Sciatic nerve (tissue), 2 donors: ENCODE data around the gene TH. TPM values are rescaled to one million over a fixed set of nuclear protein-coding genes. Genes with fewer than 3 reads are reported as not detected.

ENCODE experiments used
- ATAC-seq: fragments of 200-7000 bp; cut with Tn5 transposase; one replicate; pipeline ENCODE4 v1.9.1; 2020; ENCODE audit warnings: mild to moderate bottlenecking, moderate library complexity
- DNase-seq: peaks from one replicate; pipeline ENCODE4 v3.0.0-alpha.2; 2020; ENCODE audit warnings: low spot score
- intact Hi-C: fragments of 100-400 bp; cut with DNase I; formaldehyde crosslinking; loops from one replicate; pipeline ENCODE4 v1.14.2; 2022
- total RNA-seq: library from RNA; stranded (reverse); fragmentation: NEBNext Ultra II Directional; extraction: Animal tissue kit (Norgen Biotek cat#: 25700); gene quantifications from one replicate; pipeline ENCODE4 v1.2.1, GENCODE V29; 2021
- donor health status: DM: no; HTN: no; CAD: no.
- donor health status: DM: no; HTN: no; CAD: no.

Gene TH
- total RNA-seq, 1 donor from 2014 or later = 0.36 TPM

- DNase-seq = no peak
- ATAC-seq = no peak
- intact Hi-C loops = no loop called here
These were observed 33.6 kb downstream of the TH start for GRCh38 chr11:2138068-2138430.

DNA sequence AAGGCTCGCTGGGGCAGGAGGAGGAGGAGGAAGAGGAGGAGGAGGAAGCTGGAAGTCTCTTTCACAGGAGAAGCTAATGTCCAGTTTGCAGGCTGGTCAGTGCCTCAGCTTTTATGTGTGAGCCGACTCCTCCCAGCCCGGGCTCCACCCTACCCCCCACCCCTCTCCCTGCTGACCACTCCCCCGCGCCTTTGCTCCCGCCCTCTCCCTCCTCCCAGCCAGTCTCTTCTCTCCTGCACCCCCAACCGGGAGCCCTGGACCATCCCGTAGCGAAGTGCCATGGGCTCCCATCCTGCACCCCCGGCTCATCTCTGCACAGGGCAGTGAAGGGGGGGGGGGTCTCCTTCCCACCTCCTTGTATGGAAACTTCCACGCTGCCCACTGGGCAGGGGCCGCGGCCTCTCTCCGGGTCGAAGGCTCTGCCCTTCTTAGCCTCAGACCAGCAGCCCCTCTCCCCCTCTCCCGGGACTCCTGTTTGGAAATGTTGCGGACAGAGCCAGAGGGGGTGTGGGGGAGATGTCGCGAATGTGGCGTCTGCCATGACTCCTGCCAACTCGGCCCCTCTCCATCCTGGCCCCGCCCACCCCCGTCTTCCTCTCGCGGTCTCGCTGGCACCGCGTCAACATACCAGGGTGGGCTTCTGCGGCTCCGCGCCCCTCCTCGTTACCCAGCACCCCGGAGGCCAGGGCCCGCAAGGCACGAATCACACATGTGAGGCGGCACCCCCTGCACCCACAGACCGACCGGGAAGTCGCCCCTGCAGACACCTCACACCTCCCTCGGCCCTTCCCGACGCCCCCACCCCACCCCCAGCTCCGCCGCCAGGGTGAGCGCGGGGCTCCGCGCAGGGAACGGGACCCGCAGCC is 34.2 kb downstream of the TH start:
- ATAC-seq (peak; percentile 89), DNase-seq (peak; percentile 83)
- intact Hi-C loops = no loop called here

GRCh38 chr11:2136952-2137201 is 34.7 kb downstream of the TH start:
- ATAC-seq (no peak), DNase-seq (no peak)
- intact Hi-C loops = no loop called here

DNA sequence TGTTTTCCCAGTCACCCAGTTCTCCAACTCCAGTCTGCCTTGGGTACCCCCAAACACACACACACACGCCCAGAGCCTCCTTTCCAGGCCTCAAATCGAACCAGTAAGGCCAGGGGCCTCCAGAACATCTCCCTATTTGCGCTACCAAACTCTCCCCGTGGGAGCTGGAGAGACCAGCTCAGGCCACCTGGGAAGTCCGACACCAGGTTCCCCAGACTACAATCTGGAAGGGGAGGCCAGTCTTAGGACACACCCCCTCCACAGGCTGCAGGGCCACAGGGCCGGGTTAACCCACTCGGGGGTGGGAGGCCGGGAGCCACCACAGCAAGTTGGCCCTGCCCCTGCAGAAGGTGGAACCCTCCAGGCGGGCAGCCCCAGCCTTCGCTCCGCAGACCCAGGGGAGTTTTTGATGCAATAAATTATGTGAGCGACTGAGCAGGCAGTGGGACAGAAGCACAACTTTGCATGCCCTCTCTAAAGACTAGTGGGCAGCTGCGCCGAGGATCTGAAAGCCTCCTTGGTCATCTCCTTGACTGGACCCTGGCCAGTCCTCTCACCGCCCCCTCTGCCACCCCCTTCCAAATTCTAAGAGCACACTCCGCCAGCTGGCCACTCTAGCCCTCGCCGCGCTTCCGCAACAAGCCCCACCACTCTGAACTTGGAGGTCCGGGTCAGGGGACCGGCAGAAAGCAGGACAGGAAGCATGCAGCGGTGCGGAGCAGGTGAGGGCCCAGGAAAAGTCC is 35.2 kb downstream of the TH start:
- intact Hi-C loops = no loop called here
- DNase-seq (no peak), ATAC-seq (no peak)

GRCh38 chr11:2135648-2136201 is 35.9 kb downstream of the TH start:
- ATAC-seq (no peak), DNase-seq (no peak)
- intact Hi-C loops = no loop called here

DNA sequence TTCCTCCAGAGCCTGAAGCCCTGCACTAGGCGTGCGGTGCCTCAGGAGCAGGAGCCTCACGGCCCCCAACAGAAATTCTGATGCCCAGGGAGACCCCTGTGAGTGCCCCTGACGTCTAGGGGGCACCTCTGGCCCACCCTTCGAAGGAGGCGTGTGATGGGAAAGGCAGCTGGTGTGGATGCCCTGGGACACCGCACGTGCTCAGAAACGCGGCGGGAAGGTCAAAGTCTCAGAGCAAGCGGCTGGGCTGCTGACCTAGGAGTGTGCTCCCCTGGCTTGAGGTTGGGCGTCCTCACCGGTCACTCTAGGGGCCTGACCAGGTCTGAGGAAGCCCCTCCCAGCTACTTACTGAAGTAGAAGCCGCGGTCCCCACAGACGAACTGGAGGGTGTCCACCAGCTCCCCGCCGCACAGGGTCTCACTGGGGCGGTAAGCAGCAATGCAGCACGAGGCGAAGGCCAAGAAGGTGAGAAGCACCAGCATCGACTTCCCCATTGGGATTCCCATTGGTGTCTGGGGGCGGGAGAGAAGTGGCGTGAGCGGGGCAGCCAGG is 36.5 kb downstream of the TH start:
- ATAC-seq = no peak
- DNase-seq = no peak
- intact Hi-C loops = no loop called here

DNA sequence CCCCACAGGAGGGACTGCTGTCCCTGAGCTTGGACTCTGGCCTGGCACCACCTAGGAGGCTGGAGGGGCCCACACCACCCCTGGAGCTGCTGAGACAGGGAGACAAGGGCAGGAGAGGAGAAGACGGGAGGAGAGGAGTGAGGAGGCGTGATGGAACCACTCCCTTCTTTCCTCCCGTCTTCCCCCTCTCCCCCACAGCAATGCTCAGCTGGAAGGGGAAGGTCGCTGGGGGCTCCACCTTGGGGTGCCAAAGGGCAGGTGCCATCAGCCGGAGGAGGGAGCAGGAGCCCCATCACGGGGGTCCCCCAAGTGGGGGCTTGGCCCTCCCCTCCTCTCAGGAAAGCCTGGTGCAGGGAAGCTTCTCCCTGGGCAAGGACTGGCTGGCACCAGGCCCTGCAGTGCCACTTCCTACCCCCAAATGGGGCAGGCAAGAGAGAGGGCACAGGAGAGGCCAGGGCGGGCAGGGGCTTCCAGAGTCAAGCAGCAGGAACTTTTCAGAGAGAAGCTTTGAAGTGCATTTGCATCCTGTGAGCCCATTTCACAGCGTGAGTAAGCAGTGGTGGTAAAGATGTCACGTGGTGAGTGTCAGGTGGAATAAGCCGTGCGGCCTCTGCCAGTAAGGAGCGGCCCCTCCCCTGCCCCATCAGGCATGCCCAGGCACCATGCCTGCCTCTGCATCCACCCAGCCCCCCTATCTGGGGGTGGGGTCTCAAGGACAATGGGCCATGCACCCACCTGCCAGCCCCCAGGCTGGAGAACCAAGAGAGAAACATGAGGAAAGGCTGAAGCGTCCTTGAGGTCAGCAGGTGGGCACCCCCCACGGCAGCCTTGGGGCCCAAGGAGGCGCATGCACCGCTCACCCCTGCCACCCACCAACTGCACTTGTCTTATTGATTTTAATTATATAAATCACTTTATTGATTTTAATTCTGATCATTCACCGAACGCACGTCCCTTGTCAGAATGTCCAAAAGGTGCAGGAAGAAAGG is 37.3 kb downstream of the TH start:
- intact Hi-C loops = no loop called here

DNA sequence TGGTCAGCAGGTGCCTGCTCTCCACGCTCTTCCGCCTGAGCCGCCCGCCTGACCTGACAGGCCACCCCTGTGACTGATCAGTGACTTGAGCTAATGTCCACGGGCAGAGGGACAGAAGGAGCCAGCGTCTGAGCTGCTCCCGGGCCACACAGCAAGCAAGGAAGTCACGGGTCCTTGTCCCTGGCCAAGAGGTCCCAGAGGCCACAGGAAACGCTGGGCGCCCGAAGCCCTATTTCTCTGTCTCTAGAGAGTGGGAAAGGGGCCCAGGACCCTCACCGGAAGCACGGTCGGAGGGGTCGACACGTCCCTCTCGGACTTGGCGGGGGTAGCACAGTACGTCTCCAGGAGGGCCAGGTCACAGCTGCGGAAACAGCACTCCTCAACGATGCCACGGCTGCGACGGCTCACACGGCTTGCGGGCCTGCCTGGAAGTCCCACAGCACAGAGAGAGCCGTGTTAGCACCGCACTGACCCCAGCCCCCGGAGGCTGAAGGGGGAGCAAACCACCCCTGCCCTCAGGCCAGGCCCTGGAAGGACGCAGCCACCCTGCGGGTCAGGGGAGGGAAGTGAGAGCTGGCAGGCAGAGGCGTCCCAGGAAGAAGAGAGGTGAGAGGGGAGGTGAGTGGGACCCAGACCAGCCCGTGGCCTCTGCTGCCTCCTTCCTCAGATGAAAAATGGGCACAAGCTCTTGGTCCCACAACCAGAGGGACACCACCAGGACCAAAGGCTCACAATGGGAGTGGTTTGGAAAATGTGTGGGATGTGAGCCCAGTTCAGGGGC is 38.2 kb downstream of the TH start:
- intact Hi-C loops = no loop called here
- DNase-seq (no peak), ATAC-seq (no peak)

More for the DNA sequence above, 37.3 kb downstream of the TH start:
- ATAC-seq (no peak), DNase-seq (no peak)

DNA sequence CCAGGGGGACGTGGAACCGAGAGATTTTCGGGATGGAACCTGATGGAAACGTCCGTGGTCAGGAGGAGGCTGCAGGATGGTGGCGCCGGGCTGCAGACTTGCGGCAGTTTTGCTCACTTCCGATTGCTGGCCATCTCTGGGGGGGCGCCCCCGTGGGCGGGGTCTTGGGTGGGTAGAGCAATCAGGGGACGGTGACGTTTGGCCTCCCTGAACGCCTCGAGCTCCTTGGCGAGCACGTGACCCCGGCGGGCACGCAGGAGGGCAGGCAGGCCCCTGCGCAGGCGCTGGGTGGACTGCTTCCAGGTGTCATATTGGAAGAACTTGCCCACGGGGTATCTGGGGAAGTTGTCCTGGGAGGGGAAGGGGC is 38.8 kb downstream of the TH start:
- DNase-seq (no peak), ATAC-seq (no peak)
- intact Hi-C loops = no loop called here

GRCh38 chr11:2132246-2132645 is 39.4 kb downstream of the TH start:
- DNase-seq = no peak
- no peak for ATAC-seq
- intact Hi-C loops = no loop called here

DNA sequence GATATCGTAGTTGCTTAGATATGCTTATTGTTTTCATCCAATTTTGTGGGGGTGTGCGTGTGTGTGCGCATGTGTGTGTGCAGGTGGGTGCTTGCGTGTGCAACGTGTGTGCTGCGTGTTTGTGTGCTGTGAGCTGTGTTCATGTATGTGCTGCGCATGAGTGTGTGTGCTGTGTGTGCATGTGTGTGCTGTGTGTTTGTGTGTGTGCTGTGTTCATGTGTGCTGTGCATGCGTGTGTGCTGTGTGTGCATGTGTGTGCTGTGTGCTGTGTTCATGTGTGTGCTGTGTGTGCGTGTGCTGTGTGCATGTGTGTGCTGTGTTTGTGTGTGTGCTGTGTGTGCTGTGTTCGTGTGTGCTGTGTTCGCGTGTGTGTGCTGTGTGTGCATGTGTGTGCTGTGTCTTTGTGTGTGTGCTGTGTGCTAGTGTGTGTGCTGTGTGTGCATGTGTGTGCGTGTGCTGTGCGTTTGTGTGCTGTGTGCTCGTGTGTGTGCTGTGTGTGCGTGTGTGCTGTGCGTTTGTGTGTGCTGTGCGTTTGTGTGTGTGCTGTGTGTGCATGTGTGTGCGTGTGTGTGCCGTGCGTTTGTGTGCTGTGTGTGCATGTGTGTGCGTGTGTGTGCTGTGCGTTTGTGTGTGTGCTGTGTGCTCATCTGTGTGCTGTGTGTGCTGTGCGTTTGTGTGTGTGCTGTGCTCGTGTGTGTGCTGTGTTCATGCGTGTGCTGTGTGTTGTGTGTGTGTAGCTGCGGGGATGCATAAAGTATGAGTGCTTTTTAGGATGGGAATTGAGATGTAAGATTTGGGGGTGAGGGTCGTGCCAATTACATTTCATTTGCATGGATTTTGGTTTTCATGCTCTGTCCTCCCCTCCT is 40.0 kb downstream of the TH start:
- DNase-seq (no peak), ATAC-seq (no peak)
- intact Hi-C loops = no loop called here

DNA sequence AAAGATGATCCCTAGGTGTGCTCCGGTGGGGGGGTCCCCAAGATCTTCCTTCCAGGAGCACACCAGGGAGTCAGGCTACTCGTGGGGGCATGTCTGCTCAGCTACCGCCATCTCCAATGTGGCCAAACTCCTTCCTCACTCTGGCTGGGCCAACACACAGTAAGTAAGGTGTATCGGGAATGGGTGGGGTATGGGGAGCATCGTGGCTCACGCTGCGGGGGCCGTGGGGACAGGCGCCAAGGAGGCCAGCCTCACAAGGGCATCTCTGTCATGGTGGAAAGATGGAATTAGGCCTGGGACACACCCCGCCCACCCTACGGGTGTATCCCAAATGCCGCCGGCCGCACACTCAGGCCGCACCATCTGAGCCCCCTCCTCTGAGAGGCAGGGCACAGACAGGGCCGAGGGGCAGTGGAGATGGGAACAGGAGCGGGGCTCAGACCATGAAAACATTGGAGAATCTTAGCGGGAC is 40.7 kb downstream of the TH start:
- no peak for DNase-seq
- ATAC-seq = no peak
- intact Hi-C loops = no loop called here

DNA sequence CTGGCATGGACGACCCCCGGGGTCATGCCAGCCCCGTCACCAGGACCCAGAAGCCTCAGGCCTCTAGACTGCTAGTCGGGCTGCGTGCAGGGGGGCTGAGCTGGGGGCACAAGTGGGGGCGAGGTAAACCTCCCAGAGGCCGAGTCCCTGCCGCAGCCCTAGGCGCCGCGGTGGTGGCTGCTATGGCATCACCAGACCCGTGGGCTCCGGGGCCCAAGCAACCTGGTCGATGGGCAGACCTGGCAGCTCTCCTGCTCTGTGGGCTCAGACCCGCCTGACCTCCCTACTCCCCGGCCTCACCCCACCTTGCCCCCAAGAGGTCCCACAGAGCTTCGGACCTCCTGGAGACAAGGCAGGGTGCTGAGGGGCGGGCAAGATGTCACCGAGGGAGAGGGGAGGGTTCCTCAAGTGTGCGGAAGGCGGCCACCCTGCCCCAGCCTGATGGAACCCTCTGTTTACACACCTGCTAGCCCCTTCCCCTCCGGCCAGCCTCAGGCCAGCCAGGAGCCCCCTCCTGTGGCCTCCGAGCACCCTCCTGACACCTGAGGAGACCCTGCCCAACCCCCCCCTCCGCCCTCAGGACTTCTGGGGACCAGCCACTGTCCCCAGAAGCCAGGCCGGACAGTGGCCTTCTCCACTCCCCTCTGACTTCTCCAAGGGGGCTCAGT is 41.8 kb downstream of the TH start:
- no peak for DNase-seq
- intact Hi-C loops = no loop called here
- no peak for ATAC-seq

- ATAC-seq = no peak
- DNase-seq = no peak
- intact Hi-C loops = no loop called here
These were observed 42.3 kb downstream of the TH start for GRCh38 chr11:2129308-2129698.

DNA sequence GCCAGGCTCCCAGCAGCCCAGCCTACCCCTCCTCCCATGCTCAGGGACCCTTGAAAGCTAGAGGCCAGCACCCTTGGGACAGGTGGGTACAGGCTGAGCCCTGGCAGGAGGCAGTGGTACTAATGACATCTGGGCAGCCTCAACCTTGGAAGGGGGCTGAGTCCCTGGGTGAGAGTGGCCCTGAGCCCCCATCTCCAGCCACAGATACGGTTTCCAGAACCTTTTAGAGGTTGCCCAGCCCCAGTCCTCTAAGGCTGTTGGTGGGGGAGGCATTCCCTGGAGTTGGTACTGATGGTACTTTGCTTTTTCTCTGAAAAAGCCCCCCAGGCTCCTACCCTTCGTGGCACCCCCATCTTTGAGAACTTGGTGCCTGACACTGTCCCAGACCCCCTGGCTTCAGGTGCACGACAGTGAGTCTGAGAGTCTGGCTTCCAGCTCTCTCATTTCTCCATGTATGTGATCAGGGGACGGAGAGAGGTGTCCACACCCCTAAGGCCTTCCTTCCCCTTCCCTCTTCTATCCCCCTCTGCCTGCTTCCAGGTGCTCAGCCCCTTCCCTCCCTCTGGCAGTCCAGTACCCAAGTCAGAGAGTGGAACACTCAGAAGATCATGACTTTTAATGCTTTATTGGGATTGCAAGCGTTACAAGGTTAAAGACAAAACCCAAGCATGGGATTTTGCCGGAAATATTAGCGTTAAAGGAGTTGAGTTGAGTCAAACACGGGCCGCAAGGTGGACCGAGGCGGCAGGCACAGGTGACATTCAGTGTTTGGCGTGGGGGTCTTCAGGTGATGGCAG is 42.9 kb downstream of the TH start:
- intact Hi-C loops = no loop called here
- ATAC-seq (peak; percentile 17), DNase-seq (no peak)

GRCh38 chr11:2128130-2128510 is 43.5 kb downstream of the TH start:
- ATAC-seq (peak; percentile 9), DNase-seq (no peak)
- intact Hi-C loops = no loop called here
